Esophagus muscularis mucosa (tissue), 4 donors: ENCODE measurements around the gene TAF9. TPM values are rescaled to one million over a fixed set of nuclear protein-coding genes. Genes with fewer than 3 reads are reported as not detected.

Experiments used
- DNase-seq: peaks from one replicate; pipeline ENCODE4 v3.0.0-alpha.2; 2017; ENCODE audit errors: extremely low spot score
- H3K27ac ChIP-seq, 4 donors: fragments of 200-600 bp; sonication (generic); replicated peaks in 1 of 4; 1 replicate in 3 of 4; 2 replicates in 1 of 4; pipeline ENCODE4 v1.5.1; 2016 to 2019; ENCODE audit warnings: mild to moderate bottlenecking in 1 of 4
- H3K27me3 ChIP-seq, 4 donors: fragments of 200-600 bp; sonication (generic); one replicate each; pipeline versions ENCODE4 v1.5.1 to v1.6.0; 2016 to 2019
- H3K36me3 ChIP-seq, 4 donors: fragments of 200-600 bp; sonication (generic); one replicate each; pipeline ENCODE4 v1.5.1; 2016 to 2019
- H3K4me1 ChIP-seq, 4 donors: fragments of 200-600 bp; sonication (generic); one replicate each; pipeline ENCODE4 v1.5.1; 2016 to 2019
- H3K4me3 ChIP-seq, 4 donors: fragments of 200-600 bp; sonication (generic); 1 replicate in 2 of 4; 2 replicates in 2 of 4; pipeline ENCODE4 v1.5.1; 2016 to 2019; ENCODE audit warnings: mild to moderate bottlenecking in 4 of 4, moderate library complexity in 1 of 4
- H3K9me3 ChIP-seq, 4 donors: fragments of 200-600 bp; sonication (generic); 1 replicate in 3 of 4; 2 replicates in 1 of 4; pipeline ENCODE4 v1.5.1; 2016 to 2019
- CTCF ChIP-seq, 3 experiments: fragments of 200-600 bp in 2 of 3; fragments of 450-650 bp in 1 of 3; sonication (generic) in 2 of 3; IDR thresholded peaks; one replicate each; pipeline ENCODE4 v1.5.1; 2017 to 2019; ENCODE audit warnings: antibody characterized with exemption in 3 of 3, mild to moderate bottlenecking in 2 of 3, moderate library complexity in 1 of 3
- EP300 ChIP-seq: sonication (generic); formaldehyde crosslinking; IDR thresholded peaks from one replicate; pipeline ENCODE4 v1.6.1; 2017; ENCODE audit warnings: antibody characterized with exemption
- POLR2A ChIP-seq: fragments of 450-650 bp; IDR thresholded peaks from one replicate; pipeline ENCODE4 v1.6.1; 2017; ENCODE audit warnings: antibody characterized with exemption, moderate library complexity, mild to moderate bottlenecking, low read depth
- POLR2AphosphoS5 ChIP-seq, 2 donors: sonication (generic); formaldehyde crosslinking; IDR thresholded peaks; one replicate each; pipeline ENCODE4 v1.6.1; 2017; ENCODE audit warnings: antibody characterized with exemption in 2 of 2
- WGBS: methylation state at CpG from one replicate; pipeline ENCODE4 v1.1.5; 2018; 5-methylcytosine and 5-hydroxymethylcytosine counted together
- intact Hi-C: fragments of 100-400 bp; cut with DNase I; formaldehyde crosslinking; loops from one replicate; pipeline ENCODE4 v1.15.1; 2023
- total RNA-seq, 4 donors: library from RNA; depleted of rRNA; stranded (reverse); fragments of >200 nt; gene quantifications; one replicate each; pipeline versions ENCODE4 v1.1.0 to v1.2.1, GENCODE V29; 2016

The TAF9 gene, protein sequence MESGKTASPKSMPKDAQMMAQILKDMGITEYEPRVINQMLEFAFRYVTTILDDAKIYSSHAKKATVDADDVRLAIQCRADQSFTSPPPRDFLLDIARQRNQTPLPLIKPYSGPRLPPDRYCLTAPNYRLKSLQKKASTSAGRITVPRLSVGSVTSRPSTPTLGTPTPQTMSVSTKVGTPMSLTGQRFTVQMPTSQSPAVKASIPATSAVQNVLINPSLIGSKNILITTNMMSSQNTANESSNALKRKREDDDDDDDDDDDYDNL
- total RNA-seq, result 10 to 100 TPM; 28.6 to 38.4 (median 31.5) TPM

DNA sequence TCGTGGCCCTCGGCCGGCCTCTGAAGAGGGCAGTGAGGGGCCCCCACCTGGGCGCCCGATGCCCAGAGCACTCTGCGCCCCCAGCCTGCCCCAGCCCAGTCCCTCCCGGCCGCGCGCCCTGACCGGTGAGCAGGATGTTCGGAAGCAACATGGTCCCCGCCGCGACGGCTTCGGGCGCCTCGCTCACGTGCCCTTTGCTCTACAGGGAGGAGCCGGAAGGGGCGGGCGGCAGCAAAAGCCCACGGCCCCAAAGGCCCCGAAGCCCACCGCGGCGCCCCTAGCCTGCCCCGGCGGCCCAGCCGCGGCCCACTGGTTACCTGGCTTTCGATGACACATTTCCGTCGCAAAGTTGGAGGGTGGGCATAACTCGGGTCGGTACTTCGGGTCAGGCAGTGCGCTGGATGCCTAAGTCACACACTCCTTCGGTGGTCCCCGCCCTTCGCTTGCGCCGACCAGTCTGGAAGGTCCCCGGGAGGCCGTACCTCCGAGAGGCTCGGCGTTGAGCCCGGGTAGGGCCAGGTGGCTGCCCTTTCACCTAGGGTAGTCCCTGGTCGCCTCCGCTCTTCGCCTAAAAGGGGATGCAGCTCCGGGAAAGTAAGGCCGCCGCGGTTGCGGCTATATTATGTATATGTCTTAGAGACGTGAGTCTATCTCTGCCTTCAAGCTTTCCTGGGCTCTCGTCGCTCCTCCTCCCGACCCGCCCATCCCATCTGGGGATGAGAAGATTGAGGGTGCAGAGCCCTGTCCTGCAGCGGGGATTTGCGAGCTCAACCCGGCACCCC, at the start of gene TAF9, which contains the start of the genes AK6 and RAD17:
TSS of gene TAF9 (minus strand) at position 181 of the 782 bp plus-strand sequence. CDS start 3,783 bp downstream, outside the sequence.
TSS of gene AK6 (minus strand) at position 181 of the 782 bp plus-strand sequence. CDS start at position 151, 30 bp downstream.
TSS of gene RAD17 (plus strand) at position 479 of the 782 bp plus-strand sequence. CDS start 2,391 bp downstream, outside the sequence.
- Histone ChIP-seq H3K27ac (peak within 1 kb of the TSS; percentile 89 to 98 (median 93)), H3K4me1 (peaks cover 34 to 41% (median 36%) of the 10 kb centered on the region in 4 donors), H3K4me3 (peak within 1 kb of the TSS; percentile 66 to 99 (median 69)), H3K27me3 (no peaks in the 10 kb centered on the region), H3K9me3 (no peaks in the 10 kb centered on the region), H3K36me3 (peaks cover 7 to 34% (median 26%) of the 10 kb centered on the region in 4 donors)
- 0% methylated on average over 10 of the region's 66 CpGs for WGBS
- peak; percentile 98 for DNase-seq
- peak; percentile 36 for TF ChIP-seq POLR2A
- TF ChIP-seq EP300, result no peak
- peak; percentile 78 to 89 for TF ChIP-seq POLR2AphosphoS5 (IDR thresholded peaks at IDR 0.05)
- peak in 1 of 3 experiments; percentile 4 for TF ChIP-seq CTCF (IDR thresholded peaks at IDR 0.05)
- intact Hi-C loops, result no loop called here

- H3K9me3 ChIP-seq, result no peaks in the 10 kb centered on the region
- peaks cover 0 to 8% (median 6%) of the 10 kb centered on the region in 4 donors for H3K36me3 ChIP-seq
- intact Hi-C loops, result no loop called here
- peaks cover 0 to 13% (median 11%) of the 10 kb centered on the region in 4 donors for H3K4me1 ChIP-seq
- no peak for DNase-seq
- no peaks in the 10 kb centered on the region for H3K27me3 ChIP-seq
- H3K27ac ChIP-seq, result no peak overlapping the region
- WGBS, result 97% methylated on average over 3 of the region's 3 CpGs
- no peak for TF ChIP-seq EP300
- TF ChIP-seq POLR2A, result no peak
- TF ChIP-seq POLR2AphosphoS5 (IDR thresholded peaks at IDR 0.05), result no peak
- TF ChIP-seq CTCF (IDR thresholded peaks at IDR 0.05), result no peak
- H3K4me3 ChIP-seq, result no peak overlapping the region
These were observed 49.2 kb upstream of the TAF9 start for GRCh38 chr5:69418554-69418953.

- H3K4me3 ChIP-seq, result no peak overlapping the region
- no peaks in the 10 kb centered on the region for H3K9me3 ChIP-seq
- H3K27me3 ChIP-seq, result no peaks in the 10 kb centered on the region
- DNase-seq, result no peak
- TF ChIP-seq POLR2A, result no peak
- TF ChIP-seq POLR2AphosphoS5 (IDR thresholded peaks at IDR 0.05), result no peak
- no peak for TF ChIP-seq EP300
- no peak for TF ChIP-seq CTCF (IDR thresholded peaks at IDR 0.05)
- intact Hi-C loops, result no loop called here
- peaks cover 0 to 13% (median 11%) of the 10 kb centered on the region in 4 donors for H3K4me1 ChIP-seq
- H3K36me3 ChIP-seq, result peaks cover 4 to 26% (median 13%) of the 10 kb centered on the region in 4 donors
- H3K27ac ChIP-seq, result no peak overlapping the region
These were observed 47.4 kb upstream of the TAF9 start for GRCh38 chr5:69416699-69417098.

- peaks cover 0 to 13% (median 11%) of the 10 kb centered on the region in 4 donors for H3K4me1 ChIP-seq
- intact Hi-C loops, result no loop called here
- H3K36me3 ChIP-seq, result peaks cover 4 to 31% (median 19%) of the 10 kb centered on the region in 4 donors
- no peak overlapping the region for H3K4me3 ChIP-seq
- H3K27ac ChIP-seq, result no peak overlapping the region
- no peaks in the 10 kb centered on the region for H3K27me3 ChIP-seq
- DNase-seq, result no peak
- WGBS, result 93% methylated on average over 6 of the region's 6 CpGs
- H3K9me3 ChIP-seq, result no peaks in the 10 kb centered on the region
- TF ChIP-seq EP300 (no peak), POLR2AphosphoS5 (IDR thresholded peaks at IDR 0.05) (no peak)
These were observed 46.9 kb upstream of the TAF9 start for GRCh38 chr5:69416180-69416579.

GRCh38 chr5:69415584-69415958, 46.3 kb upstream of the TAF9 start:
- peak overlapping the region in 1 of 4 donors; percentile 30 for H3K27ac ChIP-seq

More at GRCh38 chr5:69415584-69415958, 46.3 kb upstream of the TAF9 start:
- Histone ChIP-seq H3K36me3 (peaks cover 5 to 35% (median 22%) of the 10 kb centered on the region in 4 donors), H3K9me3 (no peaks in the 10 kb centered on the region), H3K4me1 (peaks cover 0 to 13% (median 11%) of the 10 kb centered on the region in 4 donors), H3K27me3 (no peaks in the 10 kb centered on the region), H3K4me3 (peak overlapping the region; percentile 64 to 69 (median 66))
- DNase-seq, result no peak
- 75% methylated on average over 14 of the region's 18 CpGs for WGBS
- TF ChIP-seq EP300 (no peak), POLR2AphosphoS5 (IDR thresholded peaks at IDR 0.05) (no peak), CTCF (IDR thresholded peaks at IDR 0.05) (no peak), POLR2A (no peak)
- intact Hi-C loops, result no loop called here
